GM23338 (cell line): Measurements from ENCODE around the gene ARHGAP9. TPM values are rescaled to one million over a fixed set of nuclear protein-coding genes. Genes with fewer than 3 reads are reported as not detected.

ENCODE experiments used
- CREB1 ChIP-seq: fragments of 250-450 bp; sonication (Bioruptor Pico); IDR thresholded peaks from 2 replicates; pipeline ENCODE4 v1.5.0; 2020; ENCODE audit warnings: low read depth, mild to moderate bottlenecking, moderate library complexity
- ETS1 ChIP-seq: IDR thresholded peaks from 2 replicates; pipeline ENCODE4 v1.6.1; 2016; ENCODE audit warnings: antibody characterized with exemption
- NANOG ChIP-seq: IDR thresholded peaks from 2 replicates; pipeline ENCODE4 v1.6.1; 2016; ENCODE audit warnings: antibody characterized with exemption, borderline replicate concordance
- POLR2AphosphoS5 ChIP-seq: IDR thresholded peaks from 2 replicates; pipeline ENCODE4 v1.6.1; 2016; ENCODE audit warnings: antibody characterized with exemption, low read depth
- STAT1 ChIP-seq: IDR thresholded peaks from one replicate; pipeline ENCODE4 v1.6.1; 2016; ENCODE audit warnings: antibody characterized with exemption; ENCODE audit not compliant: unreplicated experiment
- ZNF462 ChIP-seq: fragments of 250-450 bp; sonication (Bioruptor Pico); IDR thresholded peaks from 2 replicates; pipeline ENCODE4 v1.5.0; 2020; ENCODE audit warnings: mild to moderate bottlenecking, moderate library complexity
- polyA plus RNA-seq: library from polyadenylated mRNA; unstranded; fragments of >200 nt; fragmentation: Nextera tagmentation; extraction: Ambion mirVana; gene quantifications from 2 replicates; pipeline ENCODE4 v1.2.1, GENCODE V29; 2016
- total RNA-seq: library from RNA; depleted of rRNA; stranded (reverse); fragments of >200 nt; shearing (Covaris generic); gene quantifications from 2 replicates; pipeline ENCODE4 v1.2.3, GENCODE V29; 2014
- TF ChIP-seq, protein P1 (sequence below): IDR thresholded peaks from one replicate; pipeline ENCODE4 v1.6.1; 2018; ENCODE audit warnings: antibody characterized with exemption; ENCODE audit not compliant: unreplicated experiment

The ARHGAP9 gene
- total and polyA plus RNA-seq, 2 experiments from 2014 or later: 4.5 to 7.1 TPM

- TF ChIP-seq ZNF462 (CRISPR knock-in tag): no peak
- no peak for TF ChIP-seq POLR2AphosphoS5
- TF ChIP-seq STAT1: no peak
- TF ChIP-seq ETS1: no peak
- TF ChIP-seq CREB1 (CRISPR knock-in tag): no peak
- TF ChIP-seq NANOG: no peak
- TF ChIP-seq, protein P1, sequence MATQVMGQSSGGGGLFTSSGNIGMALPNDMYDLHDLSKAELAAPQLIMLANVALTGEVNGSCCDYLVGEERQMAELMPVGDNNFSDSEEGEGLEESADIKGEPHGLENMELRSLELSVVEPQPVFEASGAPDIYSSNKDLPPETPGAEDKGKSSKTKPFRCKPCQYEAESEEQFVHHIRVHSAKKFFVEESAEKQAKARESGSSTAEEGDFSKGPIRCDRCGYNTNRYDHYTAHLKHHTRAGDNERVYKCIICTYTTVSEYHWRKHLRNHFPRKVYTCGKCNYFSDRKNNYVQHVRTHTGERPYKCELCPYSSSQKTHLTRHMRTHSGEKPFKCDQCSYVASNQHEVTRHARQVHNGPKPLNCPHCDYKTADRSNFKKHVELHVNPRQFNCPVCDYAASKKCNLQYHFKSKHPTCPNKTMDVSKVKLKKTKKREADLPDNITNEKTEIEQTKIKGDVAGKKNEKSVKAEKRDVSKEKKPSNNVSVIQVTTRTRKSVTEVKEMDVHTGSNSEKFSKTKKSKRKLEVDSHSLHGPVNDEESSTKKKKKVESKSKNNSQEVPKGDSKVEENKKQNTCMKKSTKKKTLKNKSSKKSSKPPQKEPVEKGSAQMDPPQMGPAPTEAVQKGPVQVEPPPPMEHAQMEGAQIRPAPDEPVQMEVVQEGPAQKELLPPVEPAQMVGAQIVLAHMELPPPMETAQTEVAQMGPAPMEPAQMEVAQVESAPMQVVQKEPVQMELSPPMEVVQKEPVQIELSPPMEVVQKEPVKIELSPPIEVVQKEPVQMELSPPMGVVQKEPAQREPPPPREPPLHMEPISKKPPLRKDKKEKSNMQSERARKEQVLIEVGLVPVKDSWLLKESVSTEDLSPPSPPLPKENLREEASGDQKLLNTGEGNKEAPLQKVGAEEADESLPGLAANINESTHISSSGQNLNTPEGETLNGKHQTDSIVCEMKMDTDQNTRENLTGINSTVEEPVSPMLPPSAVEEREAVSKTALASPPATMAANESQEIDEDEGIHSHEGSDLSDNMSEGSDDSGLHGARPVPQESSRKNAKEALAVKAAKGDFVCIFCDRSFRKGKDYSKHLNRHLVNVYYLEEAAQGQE: no peak
Observed at GRCh38 chr12:57479043-57479375, 657 bp downstream of the ARHGAP9 start (continued).
